Endothelial cell (in vitro differentiated cells): ENCODE results near the gene GSDME. TPM values are rescaled to one million over a fixed set of nuclear protein-coding genes. Genes with fewer than 3 reads are reported as not detected.

ENCODE experiments used
- DNase-seq: peaks from one replicate; pipeline ENCODE4 v3.0.0; 2021; ENCODE audit warnings: low spot score
- H3K27ac Mint-ChIP-seq: one replicate; pipeline ENCODE4 v1.8.0; 2021; ENCODE audit warnings: mixed read lengths, inconsistent platforms; ENCODE audit not compliant: unreplicated experiment
- H3K27me3 Mint-ChIP-seq: one replicate; pipeline ENCODE4 v1.8.0; 2021; ENCODE audit warnings: mild to moderate bottlenecking, moderate library complexity, mixed read lengths, inconsistent platforms; ENCODE audit not compliant: unreplicated experiment
- H3K36me3 Mint-ChIP-seq: one replicate; pipeline ENCODE4 v1.8.0; 2021; ENCODE audit warnings: mild to moderate bottlenecking, low read depth, mixed read lengths, inconsistent platforms; ENCODE audit not compliant: unreplicated experiment
- H3K4me1 Mint-ChIP-seq: one replicate; pipeline ENCODE4 v1.8.0; 2021; ENCODE audit warnings: mild to moderate bottlenecking, mixed read lengths, inconsistent platforms; ENCODE audit not compliant: unreplicated experiment
- H3K4me3 Mint-ChIP-seq: one replicate; pipeline ENCODE4 v1.8.0; 2021; ENCODE audit warnings: mild to moderate bottlenecking, mixed read lengths, inconsistent platforms; ENCODE audit not compliant: unreplicated experiment
- H3K9me3 Mint-ChIP-seq: one replicate; pipeline ENCODE4 v1.8.0; 2021; ENCODE audit warnings: mixed read lengths, inconsistent platforms; ENCODE audit not compliant: unreplicated experiment
- total RNA-seq: library from RNA; stranded (reverse); fragmentation: NEBNext Ultra II Directional; extraction: Animal tissue kit (Norgen Biotek cat#: 25700); gene quantifications from one replicate; pipeline ENCODE4 v1.2.1, GENCODE V29; 2021; ENCODE audit not compliant: unreplicated experiment
- TF ChIP-seq, protein P1 (sequence below): fragments of 200-600 bp; sonication (generic); IDR thresholded peaks from one replicate; pipeline ENCODE4 v1.5.0; 2021; ENCODE audit warnings: antibody characterized with exemption; ENCODE audit not compliant: unreplicated experiment

GSDME gene
- total RNA-seq, 1 donor from 2014 or later = 4.4 TPM

DNA sequence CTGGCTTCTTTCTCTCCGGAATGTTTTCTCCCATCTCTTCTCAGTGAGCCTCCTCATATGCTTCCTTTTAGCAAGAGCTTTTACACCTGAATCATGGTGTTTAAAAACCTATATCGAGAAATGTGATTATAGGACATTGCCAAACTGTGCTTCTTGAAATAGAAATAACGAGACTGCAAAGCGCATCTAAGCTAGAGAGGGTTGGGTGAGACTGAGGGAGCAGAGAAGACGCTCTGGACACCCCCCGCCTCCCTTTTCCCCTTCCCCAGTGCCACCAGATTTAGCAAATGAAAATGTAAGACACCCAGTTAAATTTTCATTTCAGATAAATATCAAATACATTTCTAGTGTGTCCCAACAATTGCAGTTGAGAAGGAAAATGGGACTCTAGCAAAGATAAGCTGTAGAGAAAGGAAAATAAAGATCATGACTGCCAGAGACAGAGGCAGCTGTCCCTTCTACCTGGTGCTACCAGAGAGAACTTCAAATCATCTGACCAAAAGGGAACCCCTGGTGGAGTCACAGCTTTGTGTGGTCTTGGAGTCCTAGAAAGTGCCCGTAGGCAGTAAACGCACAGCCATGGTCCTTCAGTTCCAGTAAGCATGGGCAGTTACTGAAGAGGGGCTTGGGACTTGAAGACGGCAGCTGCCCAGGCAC is 14.6 kb downstream of the GSDME start:
- no peaks in the 10 kb centered on the region for H3K9me3 Mint-ChIP-seq
- no peaks in the 10 kb centered on the region for H3K36me3 Mint-ChIP-seq
- no peak for DNase-seq
- no peaks in the 10 kb centered on the region for H3K4me1 Mint-ChIP-seq
- H3K27me3 Mint-ChIP-seq = peaks cover 2% of the 10 kb centered on the region
- TF ChIP-seq, protein P1, sequence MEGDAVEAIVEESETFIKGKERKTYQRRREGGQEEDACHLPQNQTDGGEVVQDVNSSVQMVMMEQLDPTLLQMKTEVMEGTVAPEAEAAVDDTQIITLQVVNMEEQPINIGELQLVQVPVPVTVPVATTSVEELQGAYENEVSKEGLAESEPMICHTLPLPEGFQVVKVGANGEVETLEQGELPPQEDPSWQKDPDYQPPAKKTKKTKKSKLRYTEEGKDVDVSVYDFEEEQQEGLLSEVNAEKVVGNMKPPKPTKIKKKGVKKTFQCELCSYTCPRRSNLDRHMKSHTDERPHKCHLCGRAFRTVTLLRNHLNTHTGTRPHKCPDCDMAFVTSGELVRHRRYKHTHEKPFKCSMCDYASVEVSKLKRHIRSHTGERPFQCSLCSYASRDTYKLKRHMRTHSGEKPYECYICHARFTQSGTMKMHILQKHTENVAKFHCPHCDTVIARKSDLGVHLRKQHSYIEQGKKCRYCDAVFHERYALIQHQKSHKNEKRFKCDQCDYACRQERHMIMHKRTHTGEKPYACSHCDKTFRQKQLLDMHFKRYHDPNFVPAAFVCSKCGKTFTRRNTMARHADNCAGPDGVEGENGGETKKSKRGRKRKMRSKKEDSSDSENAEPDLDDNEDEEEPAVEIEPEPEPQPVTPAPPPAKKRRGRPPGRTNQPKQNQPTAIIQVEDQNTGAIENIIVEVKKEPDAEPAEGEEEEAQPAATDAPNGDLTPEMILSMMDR = no peak
- no peak overlapping the region for H3K4me3 Mint-ChIP-seq
- no peak overlapping the region for H3K27ac Mint-ChIP-seq

- H3K36me3 Mint-ChIP-seq = no peaks in the 10 kb centered on the region
- H3K4me3 Mint-ChIP-seq = no peak overlapping the region
- H3K27ac Mint-ChIP-seq = no peak overlapping the region
- DNase-seq = no peak
- peaks cover 2% of the 10 kb centered on the region for H3K27me3 Mint-ChIP-seq
- no peaks in the 10 kb centered on the region for H3K9me3 Mint-ChIP-seq
- H3K4me1 Mint-ChIP-seq = no peaks in the 10 kb centered on the region
- TF ChIP-seq, protein P1 = no peak
Measured at GRCh38 chr7:24741679-24742505, 15.4 kb downstream of the GSDME start.

- Mint-ChIP-seq H3K9me3 (no peaks in the 10 kb centered on the region), H3K27me3 (peaks cover 2% of the 10 kb centered on the region), H3K4me3 (no peak overlapping the region), H3K27ac (no peak overlapping the region), H3K36me3 (no peaks in the 10 kb centered on the region), H3K4me1 (no peaks in the 10 kb centered on the region)
- TF ChIP-seq, protein P1 = no peak
- DNase-seq = no peak
Measured at GRCh38 chr7:24740871-24741270, 16.4 kb downstream of the GSDME start.

DNA sequence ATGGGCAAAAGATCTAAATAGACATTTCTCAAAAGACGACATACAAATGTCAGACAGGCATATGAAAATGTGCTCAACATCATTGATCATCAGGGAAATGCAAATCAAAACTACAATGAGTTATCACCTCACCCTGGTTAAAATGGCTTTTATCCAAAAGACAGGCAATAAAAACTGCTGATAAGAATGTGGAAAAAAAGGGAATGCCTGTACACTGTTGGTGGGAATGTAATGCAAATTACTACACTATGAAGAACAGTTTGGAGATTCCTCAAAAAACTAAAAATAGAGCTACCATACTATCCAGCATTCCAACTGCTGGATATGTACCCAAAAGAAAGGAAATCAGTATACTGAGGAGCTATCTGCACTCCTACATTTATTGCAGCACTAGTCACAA is 18.0 kb downstream of the GSDME start:
- no peaks in the 10 kb centered on the region for H3K9me3 Mint-ChIP-seq
- TF ChIP-seq, protein P1 = no peak
- H3K36me3 Mint-ChIP-seq = no peaks in the 10 kb centered on the region
- no peak overlapping the region for H3K27ac Mint-ChIP-seq
- no peak for DNase-seq
- no peak overlapping the region for H3K4me3 Mint-ChIP-seq
- no peaks in the 10 kb centered on the region for H3K4me1 Mint-ChIP-seq
- peaks cover 2% of the 10 kb centered on the region for H3K27me3 Mint-ChIP-seq

- Mint-ChIP-seq H3K27me3 (peaks cover 2% of the 10 kb centered on the region), H3K9me3 (no peaks in the 10 kb centered on the region), H3K27ac (no peak overlapping the region), H3K4me3 (no peak overlapping the region), H3K36me3 (no peaks in the 10 kb centered on the region), H3K4me1 (no peaks in the 10 kb centered on the region)
- TF ChIP-seq, protein P1 = no peak
- DNase-seq = no peak
Measured at GRCh38 chr7:24738577-24738976, 18.7 kb downstream of the GSDME start.
